Endothelial cell of umbilical vein (primary cell): ENCODE measurements around the gene ST3GAL4.

Experiments
- JUN ChIP-seq: IDR thresholded peaks from 2 replicates; pipeline ENCODE4 v1.6.1; 2011; ENCODE audit warnings: borderline replicate concordance, low read depth; ENCODE audit not compliant: insufficient read length, insufficient read depth
- POLR2A ChIP-seq: IDR thresholded peaks from 2 replicates; pipeline ENCODE4 v1.6.1; 2012; ENCODE audit warnings: low read depth, mild to moderate bottlenecking, control low read depth, low read length
- TF ChIP-seq, protein P1 (sequence below), 2 donors: IDR thresholded peaks; 1 replicate in 1 of 2; 2 replicates in 1 of 2; pipeline ENCODE4 v1.5.1; 2011; ENCODE audit warnings: low read length in 2 of 2, mild to moderate bottlenecking in 2 of 2, moderate library complexity in 2 of 2, control low read depth in 1 of 2, inconsistent platforms in 1 of 2, low read depth in 1 of 2; ENCODE audit not compliant: insufficient read depth in 1 of 2; ENCODE audit errors: extremely low read depth in 1 of 2

DNA sequence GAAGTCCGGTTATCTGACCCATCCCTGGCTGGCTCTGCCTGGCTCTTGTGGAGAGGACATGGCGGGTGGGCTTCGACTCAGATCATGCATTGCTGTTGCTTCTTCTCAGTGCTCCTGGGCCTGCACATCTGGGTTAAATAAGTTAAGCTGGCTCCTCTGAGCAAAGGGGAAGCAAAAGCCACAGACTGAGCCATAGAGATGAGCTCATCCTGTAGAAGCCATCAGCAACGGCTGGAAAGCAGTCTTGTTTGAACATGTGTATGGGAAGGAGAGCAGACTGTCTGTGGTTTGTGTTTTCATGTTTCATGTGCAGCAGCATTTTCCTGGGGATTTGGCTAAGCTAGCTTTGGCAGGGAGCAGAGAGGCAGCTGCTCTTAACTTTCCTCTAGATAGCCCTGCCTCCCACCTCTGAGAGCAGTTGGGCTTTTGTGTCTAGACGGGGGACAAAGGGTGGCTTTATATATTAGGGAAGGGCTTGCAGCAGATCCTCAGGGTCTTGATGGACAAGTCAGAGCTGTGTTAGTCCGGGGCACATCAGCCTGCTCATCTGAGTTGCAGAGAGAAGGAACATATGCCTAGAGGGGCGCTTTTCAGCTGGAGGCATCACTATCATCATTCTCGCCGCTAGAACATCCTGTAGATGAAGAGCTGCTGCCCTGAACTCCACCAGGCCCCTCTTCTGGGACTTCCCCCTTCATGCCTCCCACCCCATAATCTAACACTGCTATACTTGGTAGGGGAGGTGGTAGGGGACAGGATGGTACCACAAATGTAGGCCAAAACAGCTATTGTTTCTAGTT lies 36.7 kb upstream of the ST3GAL4 start:
- no peak for TF ChIP-seq POLR2A
- TF ChIP-seq, protein P1, sequence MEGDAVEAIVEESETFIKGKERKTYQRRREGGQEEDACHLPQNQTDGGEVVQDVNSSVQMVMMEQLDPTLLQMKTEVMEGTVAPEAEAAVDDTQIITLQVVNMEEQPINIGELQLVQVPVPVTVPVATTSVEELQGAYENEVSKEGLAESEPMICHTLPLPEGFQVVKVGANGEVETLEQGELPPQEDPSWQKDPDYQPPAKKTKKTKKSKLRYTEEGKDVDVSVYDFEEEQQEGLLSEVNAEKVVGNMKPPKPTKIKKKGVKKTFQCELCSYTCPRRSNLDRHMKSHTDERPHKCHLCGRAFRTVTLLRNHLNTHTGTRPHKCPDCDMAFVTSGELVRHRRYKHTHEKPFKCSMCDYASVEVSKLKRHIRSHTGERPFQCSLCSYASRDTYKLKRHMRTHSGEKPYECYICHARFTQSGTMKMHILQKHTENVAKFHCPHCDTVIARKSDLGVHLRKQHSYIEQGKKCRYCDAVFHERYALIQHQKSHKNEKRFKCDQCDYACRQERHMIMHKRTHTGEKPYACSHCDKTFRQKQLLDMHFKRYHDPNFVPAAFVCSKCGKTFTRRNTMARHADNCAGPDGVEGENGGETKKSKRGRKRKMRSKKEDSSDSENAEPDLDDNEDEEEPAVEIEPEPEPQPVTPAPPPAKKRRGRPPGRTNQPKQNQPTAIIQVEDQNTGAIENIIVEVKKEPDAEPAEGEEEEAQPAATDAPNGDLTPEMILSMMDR (IDR thresholded peaks at IDR 0.05; ENCODE audit: extremely low read depth in 1 of 2, insufficient read depth in 1 of 2, low read depth in 1 of 2, low read length in 2 of 2) = no peak
- no peak for TF ChIP-seq JUN
